ENCODE data around the gene DGKD. TPM values are rescaled to one million over a fixed set of nuclear protein-coding genes. Genes with fewer than 3 reads are reported as not detected.

DGKD gene
- total RNA-seq, 1 donor from 2014 or later = 69.3 TPM

DNA sequence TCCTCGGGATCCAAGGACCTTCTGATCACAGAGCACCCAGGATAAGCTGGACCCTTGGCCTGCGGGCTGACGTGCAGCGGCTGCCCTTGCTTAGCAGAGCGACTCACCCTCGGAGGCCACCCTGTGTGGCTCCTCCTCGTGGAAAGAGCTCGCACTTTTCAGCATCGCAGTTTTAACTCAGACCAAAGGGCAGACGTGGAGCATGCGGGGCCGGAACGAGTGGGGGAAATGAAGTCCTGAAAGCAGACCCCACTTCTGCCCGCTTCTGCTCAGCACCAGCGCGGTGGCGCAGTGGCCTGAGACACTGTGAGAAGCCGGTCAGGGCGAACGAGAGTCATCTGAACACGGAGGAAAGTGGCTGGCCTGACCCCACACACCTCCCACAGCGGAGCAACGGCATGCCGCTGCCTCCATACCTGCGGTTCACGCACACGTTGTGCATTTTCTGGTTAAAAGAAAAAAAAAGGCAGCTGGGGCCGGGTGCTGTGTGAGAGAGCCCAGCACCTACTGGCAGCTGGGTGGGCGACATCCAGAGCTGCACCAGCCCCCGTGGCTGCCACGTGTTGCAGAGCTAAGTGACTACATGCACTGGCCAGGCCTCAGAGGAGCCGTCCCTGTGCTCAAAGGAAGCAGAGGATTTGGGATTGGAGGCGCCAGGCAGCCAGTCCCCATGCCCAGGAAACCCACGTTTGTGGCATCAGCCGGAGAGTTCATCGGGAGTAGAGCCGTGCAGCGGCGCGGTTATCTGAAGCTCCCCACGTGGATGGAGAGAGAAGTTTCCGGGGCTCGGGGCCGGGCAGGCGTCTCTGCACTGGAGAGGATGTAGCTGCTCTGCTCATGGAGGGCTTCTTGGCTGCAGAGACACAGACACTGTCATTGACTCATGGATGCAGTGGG, 122.6 kb downstream of the DGKD start:
- Histone ChIP-seq H3K9me3 (no peaks in the 10 kb centered on the region), H3K27ac (no peak overlapping the region), H3K36me3 (peaks cover 45% of the 10 kb centered on the region), H3K4me1 (peaks cover 9% of the 10 kb centered on the region), H3K4me3 (no peak overlapping the region), H3K27me3 (ENCODE audit: low read depth) (no peaks in the 10 kb centered on the region)
- DNase-seq (no peak), ATAC-seq (no peak)
- no peak for TF ChIP-seq CTCF (IDR thresholded peaks at IDR 0.05)
- intact Hi-C loops (cut with DNase I) = no loop called here

GRCh38 chr2:233477548-233478433, 123.5 kb downstream of the DGKD start:
- intact Hi-C loops (cut with DNase I) = no loop called here
- H3K36me3 ChIP-seq = peaks cover 49% of the 10 kb centered on the region
- peaks cover 9% of the 10 kb centered on the region for H3K4me1 ChIP-seq
- H3K4me3 ChIP-seq = no peak overlapping the region
- ATAC-seq = no peak
- TF ChIP-seq CTCF (IDR thresholded peaks at IDR 0.05) = no peak
- DNase-seq = no peak
- no peaks in the 10 kb centered on the region for H3K9me3 ChIP-seq
- H3K27ac ChIP-seq = no peak overlapping the region
- no peaks in the 10 kb centered on the region for H3K27me3 ChIP-seq (ENCODE audit: low read depth)

DNA sequence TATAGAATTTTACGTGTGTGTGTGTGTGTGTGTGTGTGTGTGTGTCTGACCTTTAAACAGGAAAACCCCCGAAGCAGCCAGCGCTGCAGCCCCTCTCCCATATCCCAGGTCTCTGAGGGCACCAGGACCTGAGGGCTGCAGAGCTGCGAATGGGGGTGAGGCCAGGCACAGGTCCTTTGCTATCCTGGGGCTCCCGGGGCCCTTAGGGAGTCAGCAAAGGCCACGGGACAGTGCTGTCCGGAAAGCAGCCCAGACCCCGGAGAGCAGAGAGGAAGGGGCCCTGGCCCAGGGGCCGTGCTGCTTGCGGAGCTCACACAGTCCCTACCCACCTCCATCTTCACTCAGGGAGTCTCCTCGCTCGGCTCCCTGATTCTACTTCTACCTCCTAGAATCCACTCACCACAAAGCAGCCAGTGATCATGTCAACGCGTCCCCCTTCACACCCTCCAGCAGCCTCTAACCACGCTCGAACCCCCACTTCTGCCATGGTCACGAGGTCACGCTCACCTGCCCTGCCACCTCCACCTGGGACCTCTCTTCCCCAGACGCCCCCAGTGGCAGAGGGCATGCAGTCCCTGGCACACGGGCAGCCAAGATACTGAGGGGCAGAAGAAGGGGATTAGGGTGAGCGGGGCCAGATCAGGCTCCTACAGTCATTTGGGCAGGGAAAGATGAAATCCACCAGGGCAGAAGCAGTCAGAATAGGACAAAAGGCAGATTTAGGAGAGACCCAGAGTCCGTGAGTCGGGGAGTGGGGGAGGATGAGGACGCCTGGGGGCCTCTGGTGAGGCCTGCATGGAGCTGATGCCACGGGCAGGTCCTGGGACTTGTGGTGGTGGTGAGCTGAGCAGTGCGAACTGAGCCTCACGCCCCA, 125.6 kb downstream of the DGKD start:
- DNase-seq (no peak), ATAC-seq (no peak)
- Histone ChIP-seq H3K4me3 (no peak overlapping the region), H3K27me3 (ENCODE audit: low read depth) (no peaks in the 10 kb centered on the region), H3K27ac (peak overlapping the region; percentile 74), H3K9me3 (no peaks in the 10 kb centered on the region), H3K36me3 (peaks cover 70% of the 10 kb centered on the region), H3K4me1 (peaks cover 9% of the 10 kb centered on the region)
- intact Hi-C loops (cut with DNase I) = no loop called here
- TF ChIP-seq CTCF (IDR thresholded peaks at IDR 0.05) = no peak

GRCh38 chr2:233480490-233481202, 126.4 kb downstream of the DGKD start:
- Histone ChIP-seq H3K4me3 (peak overlapping the region; percentile 11), H3K9me3 (no peaks in the 10 kb centered on the region), H3K4me1 (peaks cover 15% of the 10 kb centered on the region), H3K27ac (peak overlapping the region; percentile 74), H3K27me3 (ENCODE audit: low read depth) (no peaks in the 10 kb centered on the region), H3K36me3 (peaks cover 73% of the 10 kb centered on the region)
- peak; percentile 36 for TF ChIP-seq CTCF (IDR thresholded peaks at IDR 0.05)
- ATAC-seq = peak; percentile 82 to 85
- intact Hi-C loops (cut with DNase I) = no loop called here
- DNase-seq = peak; percentile 90

All from lower lobe of right lung (tissue), 2 donors.